HepG2 (cell line): ENCODE results near the gene RSPH9. TPM values are rescaled to one million over a fixed set of nuclear protein-coding genes. Genes with fewer than 3 reads are reported as not detected.

Experiments used
- ARID5B ChIP-seq: IDR thresholded peaks from 2 replicates; pipeline ENCODE4 v1.4.0; 2020; ENCODE audit warnings: mild to moderate bottlenecking, missing genetic modification reagents
- CCDC6 ChIP-seq: sonication (generic); formaldehyde crosslinking; IDR thresholded peaks from 2 replicates; pipeline ENCODE4 v1.8.1; 2022; ENCODE audit warnings: mild to moderate bottlenecking, missing genetic modification reagents, moderate library complexity
- CHD2 ChIP-seq: IDR thresholded peaks from 2 replicates; pipeline ENCODE4 v1.6.1; 2011; ENCODE audit warnings: low read depth, low read length, improper control_type of control experiment
- E2F5 ChIP-seq: sonication (generic); formaldehyde crosslinking; conservative IDR thresholded peaks from 2 replicates; pipeline ENCODE4 v1.4.0; 2020; ENCODE audit warnings: missing genetic modification reagents
- GATAD2A ChIP-seq: IDR thresholded peaks from 2 replicates; pipeline ENCODE4 v1.6.1; 2016
- MTA1 ChIP-seq: sonication (generic); formaldehyde crosslinking; IDR thresholded peaks from 2 replicates; pipeline ENCODE4 v1.4.0; 2020; ENCODE audit warnings: missing genetic modification reagents, mild to moderate bottlenecking, borderline replicate concordance
- PHF20 ChIP-seq: sonication (generic); formaldehyde crosslinking; IDR thresholded peaks from 2 replicates; pipeline ENCODE4 v1.5.0; 2020; ENCODE audit warnings: mild to moderate bottlenecking, missing genetic modification reagents
- RNF219 ChIP-seq: sonication (generic); formaldehyde crosslinking; IDR thresholded peaks from 2 replicates; pipeline ENCODE4 v1.5.0; 2020; ENCODE audit warnings: mild to moderate bottlenecking, missing genetic modification reagents
- SALL1 ChIP-seq: sonication (generic); formaldehyde crosslinking; IDR thresholded peaks from 2 replicates; pipeline ENCODE4 v1.8.0; 2022; ENCODE audit warnings: mild to moderate bottlenecking, missing genetic modification reagents
- SOX6 ChIP-seq, 2 experiments: fragments of 450-650 bp in 1 of 2; sonication (generic) in 1 of 2; formaldehyde crosslinking in 1 of 2; IDR thresholded peaks; 2 replicates each; pipeline versions ENCODE4 v1.4.0 to v1.6.1; 2017 to 2020; ENCODE audit warnings: antibody characterized with exemption in 1 of 2, mild to moderate bottlenecking in 1 of 2, missing genetic modification reagents in 1 of 2
- STAT5B ChIP-seq: sonication (generic); formaldehyde crosslinking; IDR thresholded peaks from 2 replicates; pipeline ENCODE4 v1.4.0; 2020; ENCODE audit warnings: missing genetic modification reagents
- THAP8 ChIP-seq: sonication (generic); formaldehyde crosslinking; IDR thresholded peaks from 2 replicates; pipeline ENCODE4 v1.5.1; 2020; ENCODE audit warnings: missing genetic modification reagents, mild to moderate bottlenecking, borderline replicate concordance
- U2AF1 ChIP-seq: fragments of 200-400 bp; formaldehyde crosslinking; optimal IDR thresholded peaks from 2 replicates; pipeline ENCODE3; 2017; ENCODE audit warnings: mild to moderate bottlenecking, low read depth, low read length
- ZFX ChIP-seq: sonication (generic); formaldehyde crosslinking; IDR thresholded peaks from 2 replicates; pipeline ENCODE4 v1.4.0; 2020; ENCODE audit warnings: mild to moderate bottlenecking, low read depth, missing genetic modification reagents, moderate library complexity
- ZNF138 ChIP-seq: sonication (generic); formaldehyde crosslinking; IDR thresholded peaks from 2 replicates; pipeline ENCODE4 v1.5.0; 2020; ENCODE audit warnings: mild to moderate bottlenecking, low read depth, missing genetic modification reagents
- ZNF296 ChIP-seq: sonication (generic); formaldehyde crosslinking; conservative IDR thresholded peaks from 2 replicates; pipeline ENCODE4 v1.5.0; 2020; ENCODE audit warnings: mild to moderate bottlenecking, missing genetic modification reagents
- ZNF446 ChIP-seq: sonication (generic); formaldehyde crosslinking; IDR thresholded peaks from 2 replicates; pipeline ENCODE4 v1.5.0; 2020; ENCODE audit warnings: mild to moderate bottlenecking, missing genetic modification reagents
- ZNF576 ChIP-seq: sonication (generic); formaldehyde crosslinking; IDR thresholded peaks from 2 replicates; pipeline ENCODE4 v1.4.0; 2020; ENCODE audit warnings: mild to moderate bottlenecking, missing genetic modification reagents
- ZNF761 ChIP-seq: sonication (generic); formaldehyde crosslinking; conservative IDR thresholded peaks from 2 replicates; pipeline ENCODE4 v1.4.0; 2020; ENCODE audit warnings: mild to moderate bottlenecking, missing genetic modification reagents
- polyA plus RNA-seq, 8 experiments: library from polyadenylated mRNA; depleted of rRNA in 3 of 8; stranded (reverse) in 7 of 8; unstranded in 1 of 8; fragments of >200 nt; fragmentation: Illumina TruSeq in 4 of 8; extraction: Trizol in 4 of 8; gene quantifications; 2 replicates each; pipeline versions ENCODE4 v1.2.1 to v1.2.3, GENCODE V29; 2011 to 2016; ENCODE audit warnings: low read depth in 4 of 8, missing spikeins in 1 of 8, mixed read lengths in 1 of 8; ENCODE audit not compliant: insufficient read depth in 1 of 8
- total RNA-seq, 5 experiments: library from RNA; depleted of rRNA; stranded (reverse); fragments of >200 nt; fragmentation: Illumina TruSeq; extraction: Trizol; gene quantifications; 2 replicates each; pipeline ENCODE4 v1.2.3, GENCODE V29; 2016; ENCODE audit warnings: low read depth in 1 of 5
- TF ChIP-seq, protein P1 (sequence below): IDR thresholded peaks from 2 replicates; pipeline ENCODE4 v1.6.1; 2016; ENCODE audit warnings: missing compliant biosample characterization, missing genetic modification reagents, borderline replicate concordance

RSPH9 gene
- total and polyA plus RNA-seq, 2 of the 13 experiments (the other 11 are each of a cell fraction or from before 2014, with no cell fraction given), result 0.04 TPM; not detected in 1

GRCh38 chr6:43695215-43695966 is 50.6 kb downstream of the RSPH9 start (continued):
- TF ChIP-seq, protein P1, sequence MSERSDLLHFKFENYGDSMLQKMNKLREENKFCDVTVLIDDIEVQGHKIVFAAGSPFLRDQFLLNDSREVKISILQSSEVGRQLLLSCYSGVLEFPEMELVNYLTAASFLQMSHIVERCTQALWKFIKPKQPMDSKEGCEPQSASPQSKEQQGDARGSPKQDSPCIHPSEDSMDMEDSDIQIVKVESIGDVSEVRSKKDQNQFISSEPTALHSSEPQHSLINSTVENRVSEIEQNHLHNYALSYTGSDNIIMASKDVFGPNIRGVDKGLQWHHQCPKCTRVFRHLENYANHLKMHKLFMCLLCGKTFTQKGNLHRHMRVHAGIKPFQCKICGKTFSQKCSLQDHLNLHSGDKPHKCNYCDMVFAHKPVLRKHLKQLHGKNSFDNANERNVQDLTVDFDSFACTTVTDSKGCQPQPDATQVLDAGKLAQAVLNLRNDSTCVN (CRISPR knock-in tag), result no peak
- TF ChIP-seq ZNF446 (CRISPR knock-in tag) (no peak), CHD2 (no peak), RNF219 (CRISPR knock-in tag) (no peak), SALL1 (CRISPR knock-in tag) (peak; percentile 9; the same call in 1 of the 2 replicates), ZNF761 (CRISPR knock-in tag) (no peak), ZNF138 (CRISPR knock-in tag) (no peak), GATAD2A (CRISPR knock-in tag) (peak; percentile 38), ZFX (CRISPR knock-in tag) (peak; percentile 46; the same call in 1 of the 2 replicates), PHF20 (CRISPR knock-in tag) (no peak), E2F5 (CRISPR knock-in tag) (no peak), CCDC6 (CRISPR knock-in tag) (no peak), U2AF1 (no peak), ZNF296 (CRISPR knock-in tag) (no peak), ARID5B (CRISPR knock-in tag) (peak; percentile 35; the same call in 1 of the 2 replicates), SOX6 (IDR thresholded peaks at IDR 0.05) (no peak), SOX6 (CRISPR knock-in tag; IDR thresholded peaks at IDR 0.05) (peak; percentile 85), ZNF576 (CRISPR knock-in tag) (no peak), STAT5B (CRISPR knock-in tag) (no peak), THAP8 (CRISPR knock-in tag) (no peak), MTA1 (CRISPR knock-in tag) (no peak)
